SU-DHL-6 (cell line): Measurements from ENCODE around the gene ERBB2.

Source experiments
- CTCF ChIP-seq: fragments of 200-600 bp; sonication (generic); IDR thresholded peaks from one replicate; pipeline ENCODE4 v1.5.1; 2017; ENCODE audit warnings: antibody characterized with exemption, mild to moderate bottlenecking, low read length, moderate library complexity; ENCODE audit not compliant: insufficient read depth, poor library complexity, severe bottlenecking
- EZH2phosphoT487 ChIP-seq: fragments of 200-600 bp; sonication (generic), shearing (Covaris generic); conservative IDR thresholded peaks from 2 replicates; pipeline ENCODE4 v1.6.1; 2018; ENCODE audit warnings: mild to moderate bottlenecking, antibody characterized with exemption, low read length, moderate library complexity, mixed read lengths

GRCh38 chr17:39660397-39661385, 39.2 kb upstream of the ERBB2 start:
- no peak for TF ChIP-seq CTCF
- no peak for TF ChIP-seq EZH2phosphoT487
